GM21515 (cell line): Measurements from ENCODE around the gene BTRC.
"Not testable (repeated sequence)": the region's sequence is repeated elsewhere in the genome, so short reads cannot be mapped to it uniquely, and the experiment has no call there.

Source experiments
- ATAC-seq: cut with Tn5 transposase; IDR thresholded peaks from one replicate; pipeline ENCODE4 v1.9.1; 2021; ENCODE audit not compliant: unreplicated experiment

Gene BTRC

DNA sequence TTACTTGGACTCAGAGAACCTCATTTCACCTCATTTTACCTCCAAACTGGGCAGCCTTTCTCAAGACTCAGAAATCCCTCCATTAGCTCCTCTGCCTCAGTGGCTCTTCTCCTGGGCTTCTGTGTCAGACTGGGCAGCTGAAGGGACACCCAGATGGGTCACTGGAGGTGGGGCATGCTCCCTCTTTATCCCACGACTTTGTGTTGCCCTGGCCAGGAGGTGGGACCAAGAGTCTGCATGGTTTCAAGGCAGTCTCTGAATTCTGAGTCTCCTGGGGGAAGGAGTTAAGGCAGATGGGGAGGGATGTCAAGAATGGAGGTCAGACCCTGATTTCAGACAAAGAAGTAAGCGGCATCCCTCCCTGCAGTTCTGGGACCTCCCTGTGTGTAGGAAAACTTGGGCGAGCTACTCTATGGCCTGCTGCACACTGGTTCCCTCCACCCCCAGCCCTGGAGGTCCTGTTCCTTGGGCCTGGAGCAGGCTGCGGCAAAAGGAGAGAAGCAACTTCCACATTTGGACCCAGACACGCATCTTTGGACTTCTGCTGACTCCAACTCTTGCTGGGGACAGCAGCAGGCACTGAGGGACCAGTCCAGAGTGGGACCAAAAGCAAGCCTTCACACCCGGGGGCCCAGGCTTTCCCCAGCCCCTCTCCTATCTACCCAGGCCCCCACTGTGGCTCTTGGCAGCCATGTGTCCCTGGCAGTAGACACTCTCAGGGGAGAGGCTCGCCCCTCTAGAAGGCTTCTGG is 223.3 kb downstream of the BTRC start:
- ATAC-seq = no peak

DNA sequence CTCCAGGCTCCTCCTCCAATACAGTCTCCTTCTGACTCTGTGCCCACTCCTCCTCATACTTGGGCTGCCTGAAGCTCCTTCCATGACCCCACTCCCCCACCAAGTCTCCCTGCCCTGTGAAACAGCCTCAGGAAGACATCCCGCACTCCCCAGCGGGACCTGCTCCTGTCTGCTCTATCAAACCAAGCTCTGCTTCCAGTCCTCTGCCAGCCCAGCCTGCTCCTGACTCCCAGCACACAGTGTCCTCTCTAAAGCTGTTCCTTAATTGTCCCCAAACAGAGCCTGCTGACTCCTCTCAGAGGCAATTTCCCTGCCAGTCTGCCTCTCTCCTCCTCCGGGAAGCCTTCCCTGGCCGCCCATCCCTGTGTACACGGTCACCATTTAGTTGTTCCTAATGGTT is 224.2 kb downstream of the BTRC start:
- ATAC-seq = no peak

DNA sequence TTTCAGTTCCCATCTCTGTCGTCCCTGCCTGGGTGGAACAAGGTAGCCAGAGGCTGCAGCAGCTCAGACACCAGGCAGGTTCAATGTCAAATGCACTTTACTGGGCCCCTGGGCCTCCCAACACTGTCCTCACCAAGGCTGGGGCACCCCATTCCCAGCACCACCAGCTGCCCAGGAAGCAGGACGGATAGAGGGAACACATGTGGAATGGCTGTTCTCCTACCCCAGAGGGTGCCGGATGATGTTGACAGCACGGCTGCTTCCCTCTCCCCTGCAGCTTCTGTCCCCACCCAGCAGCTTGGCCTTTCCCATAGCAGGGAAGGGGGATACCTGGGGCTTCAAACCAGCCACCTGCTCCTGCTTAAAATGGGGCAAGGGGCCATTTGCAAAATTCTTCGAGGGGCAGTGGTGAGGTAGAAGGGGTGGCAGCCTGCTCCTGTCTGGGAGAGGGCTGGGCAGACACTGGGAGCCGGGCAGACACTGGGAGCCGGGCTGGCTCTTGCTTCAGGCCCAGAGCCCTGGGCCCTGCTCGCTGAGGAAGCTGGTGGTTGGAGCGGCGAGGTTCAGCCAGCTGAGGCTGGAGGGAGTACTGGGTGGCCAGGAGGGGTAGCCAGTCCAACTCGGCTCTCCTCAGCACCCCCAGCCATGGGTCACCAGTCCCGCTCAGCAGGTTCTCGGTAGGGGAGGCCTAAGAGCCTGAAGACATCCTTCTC is 225.0 kb downstream of the BTRC start:
- no peak for ATAC-seq

DNA sequence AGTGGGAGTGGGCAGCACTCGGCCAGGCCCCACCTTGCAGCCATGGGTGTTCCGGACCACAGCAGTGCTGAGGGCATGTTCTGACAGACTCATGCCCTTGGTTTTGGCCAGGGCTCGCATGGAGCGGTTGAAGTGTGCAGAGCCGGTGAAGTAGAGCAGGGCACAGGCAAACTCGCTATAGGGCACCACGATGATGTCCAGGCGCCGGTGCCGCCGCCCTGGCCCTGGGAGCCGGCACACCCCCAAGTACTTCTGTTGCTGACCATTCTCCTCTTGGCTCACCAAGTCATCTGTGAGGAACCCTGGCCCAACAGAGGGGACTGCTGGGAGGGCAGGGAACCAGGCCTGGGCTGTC is 225.5 kb downstream of the BTRC start:
- no peak for ATAC-seq

DNA sequence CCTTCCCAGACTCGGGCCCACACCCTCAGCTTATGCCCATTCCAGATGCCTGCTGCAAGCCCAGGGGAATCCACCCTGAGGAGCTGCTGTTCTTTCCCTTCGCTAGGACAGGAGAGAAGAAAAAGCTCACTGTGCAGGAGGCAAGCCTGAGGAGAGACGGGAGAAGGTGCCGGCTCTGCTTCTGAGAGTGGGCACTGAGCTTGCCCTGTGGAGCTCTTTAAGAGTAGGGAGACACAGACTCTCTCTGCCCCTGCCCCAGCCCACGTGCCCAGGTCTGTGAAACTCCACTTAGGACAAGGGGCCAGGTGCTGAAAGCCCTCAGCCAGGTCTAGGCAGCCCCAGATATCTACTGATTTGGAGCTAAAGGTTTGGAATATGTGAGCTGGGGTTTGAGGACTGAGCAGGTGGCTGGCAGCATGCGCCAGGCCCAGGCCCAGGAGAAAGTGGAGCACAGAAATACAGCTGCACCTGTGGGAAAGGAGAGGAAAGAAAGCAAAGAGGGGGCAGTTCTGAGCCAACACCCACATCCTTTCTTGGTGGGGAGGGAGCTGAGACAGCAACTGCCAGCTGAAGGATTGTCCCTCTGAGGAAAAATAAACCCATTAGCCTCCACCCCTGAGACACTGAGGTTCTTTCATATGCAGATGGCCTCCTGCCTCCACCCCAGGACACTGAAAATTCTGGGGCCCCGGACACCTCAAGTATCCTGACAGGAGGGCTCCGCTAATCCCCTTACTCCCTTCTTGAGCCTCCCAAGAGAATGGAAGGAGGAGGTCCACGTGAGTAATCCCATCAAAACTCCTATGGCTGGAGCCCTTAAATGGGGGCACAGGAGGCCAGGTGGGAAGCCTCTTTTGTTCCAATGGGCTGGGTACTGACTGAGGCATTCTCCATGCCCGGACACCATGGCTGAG is 226.8 kb downstream of the BTRC start:
- no peak for ATAC-seq

DNA sequence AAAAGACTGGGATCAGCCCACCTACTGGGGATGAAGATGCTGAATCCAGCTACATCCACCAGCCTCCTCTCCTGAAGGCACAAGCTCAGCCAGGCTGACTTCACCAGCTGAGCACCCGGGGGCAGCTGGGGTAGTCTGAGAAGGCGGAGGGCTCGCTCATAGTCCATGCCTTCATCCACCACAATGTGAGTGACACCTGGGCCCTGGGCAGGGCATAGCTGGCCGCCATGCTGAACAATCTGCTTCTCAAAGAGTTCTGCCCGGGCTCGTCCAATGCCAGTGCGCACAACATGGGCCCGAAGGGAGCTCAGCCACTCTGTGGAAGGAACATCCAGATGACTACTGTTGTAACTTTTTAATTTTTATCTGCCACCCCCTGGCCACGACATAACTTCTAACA is 231.9 kb downstream of the BTRC start:
- no peak for ATAC-seq

DNA sequence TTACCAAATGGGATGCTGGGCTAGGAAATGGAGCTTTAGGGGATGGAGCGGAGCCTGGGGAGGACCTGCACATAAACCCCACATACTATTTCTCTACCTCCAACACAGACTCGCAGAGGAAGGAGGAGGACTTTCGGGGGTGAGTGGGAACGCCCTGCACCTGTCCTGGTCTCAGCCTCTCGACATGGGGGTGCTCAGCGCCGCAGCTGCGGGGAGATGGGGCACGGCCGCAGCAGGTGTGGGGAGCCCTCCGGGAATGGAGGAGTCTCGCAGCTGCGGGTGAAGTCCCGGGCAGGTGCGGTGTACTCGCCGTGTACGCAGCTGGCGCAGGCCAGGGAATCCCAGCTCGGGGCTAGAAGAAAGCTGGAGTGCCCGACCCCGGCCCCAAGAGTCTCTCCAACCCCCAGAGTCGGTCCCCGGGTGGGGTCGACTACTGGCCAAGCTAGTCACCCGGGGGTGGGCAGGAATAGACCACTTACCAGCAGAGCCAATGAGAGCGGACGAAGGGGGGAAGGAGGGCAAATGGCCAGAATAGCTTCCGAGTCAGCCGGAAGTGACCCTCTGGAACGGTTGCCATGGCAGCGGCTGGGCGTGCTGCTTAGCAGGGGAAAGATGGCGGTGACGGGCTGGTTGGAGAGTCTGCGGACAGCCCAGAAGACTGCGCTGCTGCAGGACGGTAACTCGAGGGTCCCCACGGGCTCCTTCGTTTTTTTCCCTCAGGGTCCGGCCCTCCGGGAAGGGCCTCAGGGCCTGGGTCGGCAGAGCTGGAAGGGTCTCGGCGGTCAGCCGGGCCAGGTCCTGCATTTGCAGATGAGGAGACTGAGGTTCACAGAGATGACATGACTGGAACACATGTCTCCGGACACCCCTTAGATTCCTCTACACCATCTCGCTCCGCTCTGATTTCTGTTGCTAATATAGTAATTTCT is 234.0 kb downstream of the BTRC start, which contains the start of the genes DPCD and POLL:
Gene DPCD (plus strand): TSS at position 597 of the 929 bp plus-strand sequence. CDS start 16 bp downstream, at position 613.
Gene POLL (minus strand): TSS at position 533 of the 929 bp plus-strand sequence. CDS start 897 bp downstream, outside the sequence.
- ATAC-seq = peak; percentile 92

DNA sequence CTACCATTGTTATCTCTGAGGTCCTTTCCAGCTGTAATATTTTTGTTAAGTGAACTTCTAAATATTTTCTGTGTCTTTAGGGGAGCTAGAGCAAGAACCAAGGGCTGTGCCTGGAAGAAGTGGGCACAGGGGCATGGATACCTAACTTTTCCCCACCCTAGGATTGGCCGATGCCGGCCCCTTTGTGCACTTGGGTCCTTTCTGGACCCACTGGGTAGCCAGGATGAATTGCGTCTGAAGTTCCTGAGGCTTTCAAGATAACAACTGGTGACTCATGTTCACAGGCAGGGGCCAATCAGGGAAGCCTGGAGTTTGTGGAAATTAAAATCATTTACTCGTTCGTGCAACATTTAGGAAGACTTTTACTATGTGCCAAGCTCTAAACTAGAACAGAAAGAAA is 234.9 kb downstream of the BTRC start:
- ATAC-seq = no peak

DNA sequence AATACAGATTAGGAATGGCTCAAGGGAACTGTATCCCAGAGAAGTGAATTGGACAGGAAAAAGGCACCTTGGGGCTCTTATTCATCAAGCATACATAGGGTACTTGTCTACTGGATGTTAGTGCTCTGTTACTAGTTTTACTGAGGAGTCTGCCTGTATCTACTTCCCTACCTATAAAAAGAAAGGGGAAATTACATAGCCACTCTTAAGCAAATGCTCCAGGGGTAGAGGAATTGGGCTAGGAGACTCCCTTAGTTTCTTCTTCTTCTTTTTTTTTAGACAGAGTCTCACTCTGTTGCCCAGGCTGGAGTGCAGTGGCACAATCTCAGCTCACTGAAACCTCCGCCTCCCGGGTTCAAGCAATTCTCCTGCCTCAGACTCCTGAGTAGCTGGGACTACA is 239.4 kb downstream of the BTRC start:
- not testable (repeated sequence) for ATAC-seq

DNA sequence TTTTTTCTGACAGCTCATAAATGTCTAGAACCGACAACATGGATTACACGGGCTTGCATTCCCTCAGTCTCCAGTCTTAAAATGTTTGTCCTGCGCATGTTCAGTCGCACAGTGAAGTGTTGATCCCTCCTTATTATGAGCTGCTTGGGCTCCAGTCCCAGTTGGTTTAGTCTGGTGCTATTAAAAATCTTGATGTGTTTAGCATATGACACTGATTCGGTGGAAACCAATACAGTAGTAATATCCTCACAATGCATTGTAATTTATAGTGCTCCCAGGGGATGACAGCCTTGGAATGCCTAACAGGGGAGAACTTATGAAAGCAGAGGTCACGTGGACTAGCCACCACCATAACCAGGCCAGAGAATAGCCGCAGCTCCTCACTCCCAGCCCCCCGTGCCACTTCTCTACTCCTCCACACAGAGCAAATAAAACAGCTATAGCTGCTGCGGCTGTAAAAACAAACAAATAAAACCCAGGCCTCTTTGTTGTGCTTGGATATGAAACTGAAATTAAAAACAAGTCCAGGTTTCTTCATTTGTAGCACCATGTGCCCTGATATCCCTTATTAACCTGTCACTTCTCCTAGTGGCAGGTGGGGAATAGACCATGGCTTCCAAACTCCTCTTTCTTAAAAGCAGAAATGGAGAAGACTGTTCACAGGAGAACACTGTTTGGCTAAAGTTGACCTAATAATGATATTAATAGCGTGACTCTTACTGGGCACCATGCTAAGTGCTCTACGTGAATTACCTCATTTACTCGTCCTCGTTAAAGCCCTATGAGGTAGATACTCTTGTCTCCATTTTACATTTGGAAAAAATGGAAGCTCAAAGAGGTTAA is 241.8 kb downstream of the BTRC start:
- no peak for ATAC-seq

DNA sequence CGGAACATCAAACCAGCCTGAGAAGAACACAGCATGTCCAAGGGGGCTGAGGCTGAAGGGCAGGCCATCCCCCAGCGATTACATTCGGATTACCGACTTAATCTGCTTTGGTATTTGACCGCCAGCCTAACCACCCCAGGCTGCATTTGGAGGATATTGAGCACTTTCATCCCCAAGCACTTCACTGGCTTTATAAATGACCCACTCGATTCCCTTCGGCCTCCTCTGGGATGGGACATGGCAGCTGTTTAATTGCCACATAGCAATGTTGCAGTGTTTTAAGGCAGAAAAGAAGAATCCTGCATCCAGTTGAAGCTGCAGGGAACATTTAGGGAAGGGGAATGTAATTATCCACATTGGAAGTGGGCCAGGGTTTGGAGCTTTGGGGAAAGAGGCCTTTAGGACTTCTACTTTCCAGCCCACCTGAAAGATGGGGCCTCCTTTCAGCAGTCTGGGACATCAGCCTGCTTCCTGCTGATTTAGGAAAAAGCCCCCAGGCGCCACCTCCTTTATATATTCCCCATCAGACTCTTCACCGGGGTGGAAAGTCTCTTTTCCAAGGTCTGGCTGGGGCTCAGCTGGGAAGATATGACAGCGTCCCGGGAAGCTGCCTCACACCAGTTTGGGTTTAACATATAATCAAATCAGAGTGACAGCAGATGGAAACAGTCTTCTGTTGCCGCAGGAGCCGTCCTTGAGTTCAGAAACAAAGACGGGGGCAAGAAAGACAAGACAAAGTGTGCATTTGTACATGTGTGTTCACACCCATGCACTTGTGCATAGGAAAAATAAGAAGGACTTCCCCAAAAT is 243.3 kb downstream of the BTRC start:
- no peak for ATAC-seq

DNA sequence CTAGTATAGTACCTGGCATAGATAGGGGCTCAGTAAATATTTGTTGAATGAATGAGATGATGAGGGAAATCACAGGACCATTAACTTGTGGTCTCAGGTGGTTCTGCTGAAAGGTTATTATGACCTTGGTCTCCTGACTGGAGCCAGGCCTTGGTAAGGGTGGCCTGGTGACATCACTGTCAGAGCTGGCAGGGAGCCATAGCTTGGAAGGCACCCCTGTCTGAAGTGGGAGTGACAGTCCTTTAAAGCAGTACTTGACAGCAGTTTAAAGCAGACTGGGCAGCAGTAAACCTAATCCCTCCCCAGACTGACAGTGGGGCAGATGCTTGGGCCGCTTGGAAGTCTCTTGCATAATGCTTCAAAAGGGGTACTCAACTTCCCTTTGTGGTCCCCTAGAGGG is 247.6 kb downstream of the BTRC start:
- ATAC-seq = no peak

DNA sequence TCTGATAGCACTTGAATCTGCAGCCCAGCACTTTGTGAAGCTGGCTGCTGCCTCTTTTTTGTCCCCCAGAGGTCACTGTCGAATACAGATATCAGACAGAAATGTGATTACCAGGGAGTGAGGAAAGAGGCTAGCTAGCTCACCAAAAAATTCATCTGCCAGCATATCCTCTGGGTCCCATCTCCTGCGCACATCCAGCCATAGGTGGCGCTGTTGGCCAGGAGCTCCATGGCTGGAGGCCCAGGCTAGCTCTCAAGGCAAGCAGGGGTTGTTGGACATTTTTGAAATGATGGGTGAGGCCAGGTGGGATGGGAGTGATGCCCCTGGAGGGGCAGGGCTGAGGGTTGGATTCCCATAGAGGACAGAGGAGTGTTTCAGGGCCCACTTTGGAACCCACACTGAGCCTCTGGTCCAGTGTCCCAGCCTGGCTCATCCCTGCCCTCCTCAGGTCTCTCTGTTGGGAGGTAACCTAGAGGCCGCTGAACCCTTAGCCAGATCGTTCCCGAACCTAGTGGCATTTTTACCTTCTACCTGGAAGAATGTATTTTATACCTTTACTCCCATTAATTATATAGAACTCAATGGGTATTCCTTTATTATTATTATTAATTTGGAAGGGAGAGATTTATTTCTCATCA is 248.9 kb downstream of the BTRC start:
- peak; percentile 61 for ATAC-seq
